GM08714 (cell line): ENCODE results near the gene ROBO1.

Source experiments
- H3K4me3 ChIP-seq: fragments of 200-500 bp; sonication (Bioruptor generic); 2 replicates; pipeline ENCODE4 v1.5.1; 2014; ENCODE audit warnings: mild to moderate bottlenecking, low read length, inconsistent platforms
- ZNF274 ChIP-seq: IDR thresholded peaks from 2 replicates; pipeline ENCODE4 v1.6.1; 2012; ENCODE audit warnings: mild to moderate bottlenecking, low read depth, low read length

ROBO1 gene

DNA sequence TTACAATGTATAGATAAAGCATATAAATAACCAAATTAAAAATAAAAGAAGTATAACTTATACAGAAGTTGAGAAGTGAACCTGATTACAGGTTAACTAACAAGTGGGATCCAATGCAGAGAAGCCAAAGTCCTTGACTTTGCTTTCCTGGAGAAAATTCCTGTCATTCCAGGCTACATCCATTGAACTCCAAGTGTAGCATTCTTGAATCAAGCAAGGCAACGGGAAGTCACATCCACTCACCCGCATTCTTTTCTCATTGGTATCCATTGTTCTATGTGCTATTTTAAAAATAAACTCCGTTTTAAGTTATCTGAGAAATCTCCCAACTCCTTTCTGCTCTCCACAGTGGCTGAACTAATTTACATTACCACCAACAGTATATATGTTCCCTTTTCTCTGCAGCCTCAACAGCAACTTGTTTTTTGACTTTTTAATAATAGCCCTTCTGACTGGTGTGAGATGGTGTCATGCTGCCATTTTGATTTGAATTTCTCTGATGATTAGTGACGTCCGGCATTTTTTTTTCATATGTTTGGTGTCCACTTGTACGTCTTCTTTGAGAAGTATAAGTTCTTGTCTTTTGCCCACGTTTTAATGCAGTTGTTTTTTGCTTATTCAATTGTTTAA, 534.3 kb downstream of the ROBO1 start:
- no peak for TF ChIP-seq ZNF274
- no peak overlapping the region for H3K4me3 ChIP-seq

DNA sequence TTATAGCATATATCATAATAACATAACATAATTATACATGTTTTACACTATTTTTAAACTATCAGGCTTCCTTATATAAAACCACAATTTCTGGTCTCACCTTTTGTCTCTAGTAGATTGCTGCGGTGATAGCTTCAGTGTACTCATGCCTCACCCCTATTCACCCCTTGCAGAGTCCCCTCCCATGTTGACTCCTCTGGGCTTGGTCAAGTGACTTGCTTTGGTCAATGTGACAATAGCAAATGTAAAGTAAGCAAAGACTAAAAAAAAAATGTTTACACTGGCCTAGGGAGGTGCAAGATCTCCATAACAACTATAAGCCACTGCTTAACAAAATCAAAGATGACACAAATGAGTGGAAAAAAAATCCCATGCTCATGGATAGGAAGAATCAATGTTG, 537.5 kb downstream of the ROBO1 start:
- no peak for TF ChIP-seq ZNF274
- no peak overlapping the region for H3K4me3 ChIP-seq

DNA sequence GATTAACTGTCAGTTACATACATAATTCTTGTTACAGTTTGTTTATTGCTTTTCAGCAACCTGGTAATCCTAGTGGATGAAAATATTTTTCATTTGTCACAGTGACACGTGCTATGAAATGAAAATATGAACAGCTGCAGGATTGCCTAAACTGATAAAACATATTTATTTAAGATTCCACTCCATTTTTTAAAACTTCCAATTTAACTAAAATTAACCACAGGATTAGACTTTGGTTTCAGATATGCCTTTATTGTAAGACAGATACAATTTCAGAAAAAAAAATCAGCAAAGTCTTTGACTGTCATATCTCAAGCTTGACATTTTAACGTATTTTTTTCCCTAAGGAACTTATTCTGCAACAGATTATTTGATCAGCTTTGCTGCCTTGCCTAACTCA, 550.7 kb downstream of the ROBO1 start:
- H3K4me3 ChIP-seq: no peak overlapping the region
- no peak for TF ChIP-seq ZNF274

DNA sequence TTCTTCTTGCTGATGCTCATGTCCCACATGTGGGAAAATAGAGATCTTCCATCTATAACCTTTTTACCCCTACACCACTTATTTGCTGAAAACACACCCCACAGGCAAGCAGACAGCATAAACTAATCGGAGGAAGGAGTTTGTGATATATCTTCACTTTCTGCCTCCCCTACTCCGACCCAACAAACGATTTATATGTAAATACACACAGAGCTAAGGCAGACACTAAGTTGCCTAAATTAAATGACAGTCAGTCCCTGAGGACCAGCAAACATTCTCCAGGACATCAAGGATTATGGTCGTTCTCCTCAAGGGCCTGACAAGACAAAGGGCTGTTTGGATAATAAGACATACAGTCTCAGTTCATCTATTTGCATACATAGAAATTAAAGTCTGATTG, 552.5 kb downstream of the ROBO1 start:
- TF ChIP-seq ZNF274: no peak

DNA sequence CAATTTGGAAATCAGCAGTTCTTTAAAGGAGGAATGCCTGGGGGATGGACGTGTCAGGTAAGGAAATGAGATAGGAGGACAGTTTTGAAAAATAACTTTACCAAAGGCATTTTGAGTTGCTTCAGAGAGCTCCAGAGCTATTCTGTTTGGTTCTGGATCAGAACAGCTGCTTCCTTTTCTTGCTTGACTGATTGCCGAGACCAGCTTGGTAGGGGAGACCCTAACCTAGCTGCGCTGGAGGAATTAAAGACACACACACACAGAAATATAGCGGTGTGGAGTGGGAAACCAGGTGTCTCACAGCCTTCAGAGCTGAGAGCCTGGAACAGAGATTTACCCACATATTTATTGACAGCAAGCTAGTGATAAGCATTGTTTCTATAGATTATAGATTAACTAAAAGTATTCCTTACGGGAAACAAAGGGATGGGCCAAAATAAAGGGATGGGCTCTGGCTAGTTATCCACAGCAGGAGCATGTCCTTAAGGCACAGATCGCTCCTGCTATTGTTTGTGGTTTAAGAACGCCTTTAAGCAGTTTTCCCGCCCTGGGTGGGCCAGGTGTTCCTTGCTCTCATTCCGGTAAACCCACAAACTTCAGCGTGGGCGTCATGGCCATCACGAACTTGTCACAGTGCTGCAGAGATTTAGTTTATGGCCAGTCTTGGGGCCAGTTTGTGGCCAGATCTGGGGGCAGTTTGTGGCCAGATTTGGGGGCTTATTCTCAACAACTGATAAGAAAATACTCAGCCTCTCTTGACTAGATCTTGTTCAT, 556.0 kb downstream of the ROBO1 start:
- TF ChIP-seq ZNF274: no peak
- H3K4me3 ChIP-seq: no peak overlapping the region

More for the DNA sequence above, 552.5 kb downstream of the ROBO1 start:
- H3K4me3 ChIP-seq: no peak overlapping the region

DNA sequence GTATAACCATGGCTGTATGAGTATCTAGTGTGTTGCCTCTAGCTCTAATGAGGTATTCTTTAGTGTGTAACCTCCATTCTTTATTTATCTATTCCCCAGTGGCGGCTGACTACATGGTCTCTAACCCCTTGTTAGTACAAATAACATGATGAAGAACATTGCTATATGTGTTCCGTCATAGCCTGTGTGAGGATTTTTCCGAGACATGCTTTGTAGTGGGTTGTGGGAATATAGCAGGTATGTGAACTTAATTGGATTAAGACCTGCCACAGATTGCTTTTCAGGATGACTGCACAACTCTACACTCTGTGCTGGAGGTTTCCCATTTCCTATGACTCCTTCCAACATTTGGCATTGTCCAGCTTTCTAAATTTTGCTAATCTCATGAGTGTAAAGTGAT, 563.4 kb downstream of the ROBO1 start:
- H3K4me3 ChIP-seq: no peak overlapping the region

DNA sequence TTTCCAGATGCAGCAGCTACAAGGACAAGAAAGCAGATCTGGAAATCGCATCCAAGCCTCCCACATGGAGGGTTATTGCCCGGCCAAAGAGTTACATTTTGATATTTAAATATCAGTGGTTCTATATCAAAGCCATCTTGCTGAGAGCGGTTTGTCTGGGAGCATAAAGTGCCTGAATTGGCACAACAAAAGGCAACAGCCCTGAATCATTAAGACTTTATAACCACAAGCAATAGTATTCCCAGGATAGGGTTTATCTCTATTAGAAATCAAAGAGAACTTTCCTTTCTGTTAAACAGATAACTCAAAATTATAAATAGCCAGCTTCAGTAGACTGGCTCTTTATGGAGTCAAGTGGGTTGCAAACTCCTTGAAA, 564.7 kb downstream of the ROBO1 start:
- no peak overlapping the region for H3K4me3 ChIP-seq
- no peak for TF ChIP-seq ZNF274

More for the DNA sequence above, 563.4 kb downstream of the ROBO1 start:
- TF ChIP-seq ZNF274: no peak

DNA sequence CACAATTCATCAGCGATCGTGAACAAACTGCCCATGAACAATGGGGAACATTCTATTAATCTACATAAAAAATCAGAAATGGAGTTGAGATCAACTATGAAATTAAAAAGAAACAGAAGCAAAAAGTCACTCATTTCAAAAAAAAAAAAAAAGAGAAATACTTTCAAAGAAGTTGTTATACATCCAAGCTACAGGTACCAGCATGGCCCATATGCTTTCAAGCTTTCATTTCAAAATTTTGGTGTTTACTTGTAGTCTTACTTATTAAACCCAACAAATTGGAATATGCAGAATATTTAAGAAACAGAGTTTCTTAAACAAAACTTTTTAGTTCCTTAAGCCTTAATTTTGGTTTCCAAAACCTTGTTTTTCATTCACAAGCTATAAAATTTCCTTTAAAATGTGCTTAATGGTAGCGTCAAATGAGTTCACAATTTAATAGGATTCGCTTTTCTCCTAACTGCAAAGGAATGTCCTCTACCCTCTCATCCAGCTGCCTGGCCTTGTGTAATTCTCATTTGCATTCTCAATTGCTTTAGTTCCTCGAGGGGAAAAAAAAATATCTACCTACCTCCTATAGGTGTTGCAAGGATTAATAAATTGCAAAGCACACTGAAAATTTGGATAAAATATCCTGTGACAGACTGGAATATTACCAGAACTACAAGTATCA, 565.2 kb downstream of the ROBO1 start:
- no peak overlapping the region for H3K4me3 ChIP-seq
- TF ChIP-seq ZNF274: no peak

DNA sequence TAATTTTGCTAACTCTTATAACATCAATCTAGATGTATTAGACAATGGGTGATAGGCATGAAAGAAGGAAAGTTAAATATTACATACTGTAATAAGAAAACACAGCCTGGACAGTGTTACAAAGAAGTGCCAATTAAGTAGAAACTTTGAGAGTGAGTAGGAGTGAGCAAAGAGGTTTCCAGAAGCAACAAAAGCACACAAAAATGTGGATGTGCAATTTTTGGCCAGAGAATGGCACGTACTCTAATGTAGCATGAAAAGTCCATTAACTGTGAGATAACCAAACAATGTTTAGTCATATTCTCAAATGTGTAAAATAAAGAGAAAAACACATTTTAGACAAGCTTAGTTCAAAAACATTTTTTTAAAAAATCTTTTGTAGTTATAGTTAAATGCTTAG, 567.3 kb downstream of the ROBO1 start:
- TF ChIP-seq ZNF274: no peak

DNA sequence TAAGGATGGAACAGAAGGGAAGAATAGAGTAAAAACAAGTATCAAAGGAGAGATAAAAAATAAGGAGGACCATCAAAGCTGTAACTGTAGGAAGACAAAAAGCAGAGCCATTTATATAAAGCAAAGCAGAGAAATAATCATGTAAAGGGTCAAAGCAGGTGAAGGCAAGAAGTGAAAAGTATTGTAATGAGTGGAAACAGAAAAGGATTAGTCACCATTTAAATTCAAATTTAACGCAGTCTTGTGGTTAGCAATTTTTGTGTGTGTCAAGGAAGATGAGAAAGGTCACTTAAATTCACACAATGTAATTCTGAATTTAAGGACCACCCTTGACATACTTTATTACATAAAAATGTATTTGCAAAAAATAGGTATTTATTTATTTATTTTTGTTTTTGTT, 567.8 kb downstream of the ROBO1 start:
- TF ChIP-seq ZNF274: no peak
- H3K4me3 ChIP-seq: no peak overlapping the region

More for the DNA sequence above, 567.3 kb downstream of the ROBO1 start:
- H3K4me3 ChIP-seq: no peak overlapping the region

DNA sequence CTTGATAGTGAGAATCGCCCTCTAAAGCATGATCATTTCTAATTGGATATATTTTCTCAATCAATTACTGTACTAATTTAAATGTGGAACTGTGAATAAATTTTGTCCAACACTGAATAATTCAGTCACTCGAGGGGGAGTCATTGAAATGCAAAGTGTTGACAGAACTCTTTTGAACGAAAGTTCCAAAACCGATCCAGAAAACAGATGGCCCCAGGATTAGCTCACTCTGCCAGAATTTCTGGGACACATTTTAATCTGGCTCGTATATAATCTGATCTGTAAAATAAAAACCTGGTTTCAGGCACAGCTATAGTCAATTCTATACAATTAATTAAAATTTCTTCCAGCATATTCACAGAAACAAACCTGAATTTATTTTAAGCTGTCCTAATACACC, 580.4 kb downstream of the ROBO1 start:
- no peak for TF ChIP-seq ZNF274
- H3K4me3 ChIP-seq: no peak overlapping the region

DNA sequence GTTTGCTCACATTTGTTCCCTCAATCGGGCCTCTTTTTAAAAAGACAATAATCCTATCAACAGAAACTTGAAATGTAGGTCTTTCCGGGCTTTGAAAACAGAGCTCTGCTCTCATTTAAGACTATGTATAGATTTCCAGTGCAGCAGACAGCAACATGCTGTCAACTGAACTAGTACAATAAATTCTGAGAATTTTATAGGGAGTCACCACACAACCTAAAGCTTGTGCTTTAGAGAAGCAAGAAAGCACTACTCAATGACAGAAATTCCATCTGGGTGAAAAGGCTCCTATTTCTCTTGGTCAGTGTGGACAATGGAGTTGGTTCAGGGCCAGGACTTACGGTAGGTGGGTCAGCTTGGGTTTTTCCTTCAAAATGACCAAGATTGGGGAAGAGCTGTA, 583.5 kb downstream of the ROBO1 start:
- no peak overlapping the region for H3K4me3 ChIP-seq
- TF ChIP-seq ZNF274: no peak

DNA sequence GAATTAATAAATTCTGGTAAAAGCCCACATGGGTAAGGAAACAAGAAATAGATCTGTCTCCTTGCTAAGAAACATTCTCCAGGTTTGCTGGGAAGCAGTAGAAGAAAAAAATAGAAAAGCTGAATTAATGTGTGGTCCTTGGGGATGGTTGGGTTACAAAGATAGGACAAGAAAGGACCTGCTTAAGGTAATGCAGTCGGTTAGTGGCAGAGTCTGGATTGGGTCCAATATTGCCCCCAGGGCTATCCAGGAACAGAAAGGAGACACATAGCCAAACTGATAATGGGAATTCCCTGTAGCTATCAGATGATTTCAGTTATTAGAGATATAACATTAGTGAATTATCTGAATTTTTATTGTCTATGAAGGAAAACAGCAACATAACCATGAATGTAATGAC, 584.3 kb downstream of the ROBO1 start:
- no peak overlapping the region for H3K4me3 ChIP-seq
- no peak for TF ChIP-seq ZNF274

DNA sequence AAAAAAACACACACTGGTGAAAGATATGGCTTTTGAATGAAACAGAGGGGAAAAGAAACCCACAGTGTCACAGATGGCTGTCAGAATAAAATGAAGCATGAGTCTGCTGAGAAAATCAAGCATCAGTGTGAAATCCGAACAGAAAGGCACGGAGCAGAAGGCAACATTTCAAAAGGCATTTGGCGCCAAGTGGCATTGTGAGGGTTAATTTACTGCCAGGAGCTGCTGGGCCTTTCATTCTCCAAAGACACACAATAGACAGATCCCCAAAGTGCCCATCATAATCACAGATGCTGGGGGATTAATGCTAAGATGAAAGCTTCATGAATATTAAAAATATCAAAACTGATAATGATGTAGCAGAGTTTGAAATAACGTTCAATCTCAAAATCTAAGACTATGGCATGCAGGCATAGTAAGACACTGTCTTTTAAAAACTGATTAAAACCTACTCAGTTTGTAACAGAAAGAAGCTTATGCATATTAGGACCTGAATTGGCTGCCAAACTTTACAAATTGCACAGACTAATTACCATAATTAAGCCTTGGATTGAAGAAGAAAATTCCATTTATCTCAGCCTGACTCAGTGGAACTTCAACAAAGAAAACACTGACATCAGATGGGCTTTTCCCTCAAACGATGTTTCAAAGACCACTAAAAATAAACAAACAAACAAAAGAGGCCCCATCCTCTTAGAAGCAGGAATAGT, 589.2 kb downstream of the ROBO1 start:
- TF ChIP-seq ZNF274: no peak
- H3K4me3 ChIP-seq: no peak overlapping the region
